SK-N-SH treated with all-trans-retinoic acid at 6 μM for 48 hours (cell line): ENCODE measurements around the gene HAO1.

Source experiments
- ATAC-seq: fragments of 200-7000 bp; cut with Tn5 transposase; 3 replicates; pipeline ENCODE4 v1.9.1; 2020; ENCODE audit warnings: mild to moderate bottlenecking, moderate library complexity
- ARNTL ChIP-seq: fragments of 450-650 bp; formaldehyde crosslinking; IDR thresholded peaks from 2 replicates; pipeline ENCODE4 v1.5.0; 2020; ENCODE audit warnings: low read depth, mild to moderate bottlenecking, moderate library complexity, borderline replicate concordance
- BACH2 ChIP-seq: fragments of 250-450 bp; sonication (Bioruptor Pico); IDR thresholded peaks from 2 replicates; pipeline ENCODE4 v1.9.0; 2021; ENCODE audit warnings: mild to moderate bottlenecking, borderline replicate concordance
- CSDC2 ChIP-seq: fragments of 250-450 bp; sonication (Bioruptor Pico); IDR thresholded peaks from 2 replicates; pipeline ENCODE4 v1.5.0; 2020; ENCODE audit warnings: mild to moderate bottlenecking, moderate library complexity
- ESRRG ChIP-seq: fragments of 250-450 bp; sonication (Bioruptor Pico); IDR thresholded peaks from 2 replicates; pipeline ENCODE4 v1.6.1; 2021; ENCODE audit warnings: mild to moderate bottlenecking
- GLIS3 ChIP-seq: fragments of 250-450 bp; sonication (Bioruptor Pico); IDR thresholded peaks from 2 replicates; pipeline ENCODE4 v1.5.0; 2020; ENCODE audit warnings: mild to moderate bottlenecking, moderate library complexity
- ISL1 ChIP-seq: fragments of 250-450 bp; sonication (Bioruptor Pico); IDR thresholded peaks from 2 replicates; pipeline ENCODE4 v2.1.2; 2022; ENCODE audit warnings: mild to moderate bottlenecking, moderate library complexity
- OSR1 ChIP-seq: fragments of 250-450 bp; sonication (Bioruptor Pico); IDR thresholded peaks from 2 replicates; pipeline ENCODE4 v1.8.0; 2022; ENCODE audit warnings: moderate library complexity, mild to moderate bottlenecking, inconsistent platforms
- PATZ1 ChIP-seq: fragments of 250-450 bp; sonication (Bioruptor Pico); IDR thresholded peaks from 2 replicates; pipeline ENCODE4 v1.8.0; 2020; ENCODE audit warnings: mild to moderate bottlenecking, moderate library complexity, borderline replicate concordance
- POU6F1 ChIP-seq: fragments of 250-450 bp; sonication (Bioruptor Pico); IDR thresholded peaks from 2 replicates; pipeline ENCODE4 v1.8.0; 2021; ENCODE audit warnings: low read depth, mild to moderate bottlenecking, moderate library complexity, borderline replicate concordance
- PPARA ChIP-seq: fragments of 250-450 bp; sonication (Bioruptor Pico); IDR thresholded peaks from 2 replicates; pipeline ENCODE4 v1.5.0; 2020; ENCODE audit warnings: mild to moderate bottlenecking, borderline replicate concordance
- RARB ChIP-seq: fragments of 250-450 bp; sonication (Bioruptor Pico); IDR thresholded peaks from 2 replicates; pipeline ENCODE4 v1.8.0; 2021; ENCODE audit warnings: mild to moderate bottlenecking, moderate library complexity
- SNAI2 ChIP-seq: fragments of 250-450 bp; sonication (Bioruptor Pico); IDR thresholded peaks from 2 replicates; pipeline ENCODE4 v1.5.0; 2020; ENCODE audit warnings: mild to moderate bottlenecking, moderate library complexity
- TCF4 ChIP-seq: fragments of 250-450 bp; sonication (Bioruptor Pico); IDR thresholded peaks from 2 replicates; pipeline ENCODE4 v1.8.0; 2021; ENCODE audit warnings: mild to moderate bottlenecking, moderate library complexity, borderline replicate concordance
- TOX ChIP-seq: fragments of 250-450 bp; sonication (Bioruptor Pico); IDR thresholded peaks from 2 replicates; pipeline ENCODE4 v1.8.0; 2021; ENCODE audit warnings: mild to moderate bottlenecking, moderate library complexity, borderline replicate concordance
- TSHZ2 ChIP-seq: fragments of 250-450 bp; sonication (Bioruptor Pico); IDR thresholded peaks from 2 replicates; pipeline ENCODE4 v1.5.0; 2020; ENCODE audit warnings: mild to moderate bottlenecking, moderate library complexity
- ZC3H10 ChIP-seq: fragments of 250-450 bp; sonication (Bioruptor Pico); IDR thresholded peaks from 2 replicates; pipeline ENCODE4 v1.5.1; 2021; ENCODE audit warnings: mild to moderate bottlenecking, moderate library complexity
- ZFP3 ChIP-seq: fragments of 250-450 bp; sonication (Bioruptor Pico); IDR thresholded peaks from 2 replicates; pipeline ENCODE4 v1.5.0; 2020; ENCODE audit warnings: mild to moderate bottlenecking, moderate library complexity
- ZFP30 ChIP-seq: fragments of 450-650 bp; formaldehyde crosslinking; IDR thresholded peaks from 2 replicates; pipeline ENCODE4 v1.5.0; 2022; ENCODE audit warnings: mild to moderate bottlenecking, moderate library complexity
- ZNF565 ChIP-seq: fragments of 450-650 bp; formaldehyde crosslinking; conservative IDR thresholded peaks from 2 replicates; pipeline ENCODE4 v1.5.0; 2020; ENCODE audit warnings: low read depth, mild to moderate bottlenecking, moderate library complexity
- ZNF70 ChIP-seq: fragments of 450-650 bp; formaldehyde crosslinking; IDR thresholded peaks from 2 replicates; pipeline ENCODE4 v1.5.0; 2020; ENCODE audit warnings: mild to moderate bottlenecking, moderate library complexity
- ZNF8 ChIP-seq: fragments of 450-650 bp; formaldehyde crosslinking; IDR thresholded peaks from 2 replicates; pipeline ENCODE4 v1.5.0; 2020; ENCODE audit warnings: mild to moderate bottlenecking, moderate library complexity
- TF ChIP-seq, protein P1 (sequence below): fragments of 250-450 bp; sonication (Bioruptor Pico); IDR thresholded peaks from 2 replicates; pipeline ENCODE4 v1.5.1; 2020; ENCODE audit warnings: low read depth, mild to moderate bottlenecking, moderate library complexity
- TF ChIP-seq, protein P2 (sequence below): fragments of 250-450 bp; sonication (Bioruptor Pico); IDR thresholded peaks from 2 replicates; pipeline ENCODE4 v1.5.1; 2021; ENCODE audit warnings: mild to moderate bottlenecking, moderate library complexity

HAO1 gene

DNA sequence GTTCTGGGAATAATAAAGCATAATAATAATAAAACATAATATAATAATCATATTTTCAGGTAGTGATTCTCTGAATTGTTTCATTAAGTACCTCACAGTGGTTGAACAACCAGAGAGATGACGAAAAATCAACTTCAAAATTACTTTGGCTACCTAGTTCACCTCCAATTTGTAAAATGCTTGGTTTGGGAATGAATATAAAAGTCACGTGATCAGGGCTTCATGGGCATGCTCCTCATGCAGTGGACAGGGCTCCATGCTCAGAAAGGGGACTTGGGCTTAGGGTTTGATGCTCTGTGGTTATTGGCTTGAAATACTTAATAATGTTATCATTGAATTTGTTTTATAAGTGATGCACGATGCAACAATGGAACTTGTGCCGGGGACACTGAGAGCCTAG lies 58.2 kb downstream of the HAO1 start:
- TF ChIP-seq ZNF565 (CRISPR knock-in tag): no peak
- TF ChIP-seq ZNF70 (CRISPR knock-in tag): no peak
- no peak for TF ChIP-seq TSHZ2
- no peak for TF ChIP-seq SNAI2
- TF ChIP-seq BACH2: no peak
- no peak for TF ChIP-seq PATZ1 (CRISPR knock-in tag)
- TF ChIP-seq ARNTL: no peak
- TF ChIP-seq RARB (CRISPR knock-in tag): no peak
- no peak for TF ChIP-seq TCF4 (CRISPR knock-in tag)
- TF ChIP-seq ZC3H10: no peak
- TF ChIP-seq ESRRG (CRISPR knock-in tag): no peak
- TF ChIP-seq, protein P1, sequence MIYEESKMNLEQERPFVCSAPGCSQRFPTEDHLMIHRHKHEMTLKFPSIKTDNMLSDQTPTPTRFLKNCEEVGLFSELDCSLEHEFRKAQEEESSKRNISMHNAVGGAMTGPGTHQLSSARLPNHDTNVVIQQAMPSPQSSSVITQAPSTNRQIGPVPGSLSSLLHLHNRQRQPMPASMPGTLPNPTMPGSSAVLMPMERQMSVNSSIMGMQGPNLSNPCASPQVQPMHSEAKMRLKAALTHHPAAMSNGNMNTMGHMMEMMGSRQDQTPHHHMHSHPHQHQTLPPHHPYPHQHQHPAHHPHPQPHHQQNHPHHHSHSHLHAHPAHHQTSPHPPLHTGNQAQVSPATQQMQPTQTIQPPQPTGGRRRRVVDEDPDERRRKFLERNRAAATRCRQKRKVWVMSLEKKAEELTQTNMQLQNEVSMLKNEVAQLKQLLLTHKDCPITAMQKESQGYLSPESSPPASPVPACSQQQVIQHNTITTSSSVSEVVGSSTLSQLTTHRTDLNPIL (CRISPR knock-in tag): no peak
- no peak for TF ChIP-seq ISL1 (CRISPR knock-in tag)
- ATAC-seq: no peak

DNA sequence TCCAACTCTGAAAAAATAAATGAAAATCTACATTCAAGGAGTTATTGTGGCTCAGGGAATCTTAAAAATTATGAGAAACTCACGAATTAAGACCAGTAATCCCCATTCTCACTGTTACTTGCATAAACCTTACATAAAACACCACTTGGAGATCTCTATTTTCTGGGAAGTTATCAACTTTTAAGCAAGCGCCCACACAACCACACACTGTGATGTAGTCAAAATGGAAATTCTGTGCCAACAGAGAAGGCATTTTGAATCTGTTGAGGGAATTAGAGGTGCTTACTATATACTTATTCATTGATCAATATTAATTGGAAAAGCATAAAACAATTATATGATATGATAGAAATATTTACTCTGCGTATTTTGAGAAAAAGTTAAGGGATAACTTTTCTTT lies 58.7 kb downstream of the HAO1 start:
- no peak for ATAC-seq
- no peak for TF ChIP-seq ESRRG (CRISPR knock-in tag)

DNA sequence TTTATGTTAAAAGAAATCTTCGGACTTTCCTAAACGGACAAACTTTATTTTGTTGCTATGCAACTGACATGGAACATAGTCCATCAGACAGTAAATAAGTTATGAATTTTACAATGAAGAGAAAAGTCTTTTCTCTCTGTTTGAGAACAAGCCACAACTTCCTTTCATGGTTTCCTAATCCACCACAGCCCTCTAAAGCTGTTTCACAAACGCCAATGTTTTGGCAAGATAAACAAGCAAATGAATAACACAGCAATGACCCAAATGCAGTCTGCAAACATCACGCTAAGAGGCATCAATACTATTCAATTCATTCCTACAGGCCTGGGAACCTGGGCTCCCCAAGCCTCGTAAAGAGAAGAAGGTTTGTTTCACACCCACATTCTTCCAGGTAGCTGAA lies 60.4 kb downstream of the HAO1 start:
- TF ChIP-seq ZNF8 (CRISPR knock-in tag): no peak
- TF ChIP-seq, protein P2, sequence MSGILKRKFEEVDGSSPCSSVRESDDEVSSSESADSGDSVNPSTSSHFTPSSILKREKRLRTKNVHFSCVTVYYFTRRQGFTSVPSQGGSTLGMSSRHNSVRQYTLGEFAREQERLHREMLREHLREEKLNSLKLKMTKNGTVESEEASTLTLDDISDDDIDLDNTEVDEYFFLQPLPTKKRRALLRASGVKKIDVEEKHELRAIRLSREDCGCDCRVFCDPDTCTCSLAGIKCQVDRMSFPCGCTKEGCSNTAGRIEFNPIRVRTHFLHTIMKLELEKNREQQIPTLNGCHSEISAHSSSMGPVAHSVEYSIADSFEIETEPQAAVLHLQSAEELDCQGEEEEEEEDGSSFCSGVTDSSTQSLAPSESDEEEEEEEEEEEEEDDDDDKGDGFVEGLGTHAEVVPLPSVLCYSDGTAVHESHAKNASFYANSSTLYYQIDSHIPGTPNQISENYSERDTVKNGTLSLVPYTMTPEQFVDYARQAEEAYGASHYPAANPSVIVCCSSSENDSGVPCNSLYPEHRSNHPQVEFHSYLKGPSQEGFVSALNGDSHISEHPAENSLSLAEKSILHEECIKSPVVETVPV (CRISPR knock-in tag): no peak
- TF ChIP-seq TSHZ2: no peak
- TF ChIP-seq TOX (CRISPR knock-in tag): no peak
- TF ChIP-seq CSDC2 (CRISPR knock-in tag): no peak
- TF ChIP-seq PATZ1 (CRISPR knock-in tag): no peak
- TF ChIP-seq GLIS3 (CRISPR knock-in tag): no peak
- TF ChIP-seq ZFP30 (CRISPR knock-in tag): no peak
- TF ChIP-seq ZNF565 (CRISPR knock-in tag): no peak
- no peak for TF ChIP-seq TCF4 (CRISPR knock-in tag)
- TF ChIP-seq BACH2: no peak
- TF ChIP-seq SNAI2: no peak
- no peak for TF ChIP-seq ARNTL
- no peak for TF ChIP-seq OSR1 (CRISPR knock-in tag)
- TF ChIP-seq, protein P1 (CRISPR knock-in tag): no peak
- TF ChIP-seq PPARA (CRISPR knock-in tag): no peak
- TF ChIP-seq ZFP3 (CRISPR knock-in tag): no peak
- no peak for TF ChIP-seq POU6F1
- TF ChIP-seq RARB (CRISPR knock-in tag): no peak
- TF ChIP-seq ESRRG (CRISPR knock-in tag): no peak
- ATAC-seq: no peak
